ENCODE data around the gene L1TD1.

The L1TD1 gene

GRCh38 chr1:62208087-62208486 lies 13.4 kb downstream of the L1TD1 start:
- peaks cover 3% of the 10 kb centered on the region; the same call in 1 of the 2 replicates for H3K9me3 ChIP-seq (ENCODE audit: control insufficient read depth, insufficient read depth, low read length)
- H3K4me1 ChIP-seq (ENCODE audit: control insufficient read depth, low read length) = no peaks in the 10 kb centered on the region
- no peaks in the 10 kb centered on the region for H3K27me3 ChIP-seq (ENCODE audit: control insufficient read depth, low read length)
- TF ChIP-seq, protein P1, sequence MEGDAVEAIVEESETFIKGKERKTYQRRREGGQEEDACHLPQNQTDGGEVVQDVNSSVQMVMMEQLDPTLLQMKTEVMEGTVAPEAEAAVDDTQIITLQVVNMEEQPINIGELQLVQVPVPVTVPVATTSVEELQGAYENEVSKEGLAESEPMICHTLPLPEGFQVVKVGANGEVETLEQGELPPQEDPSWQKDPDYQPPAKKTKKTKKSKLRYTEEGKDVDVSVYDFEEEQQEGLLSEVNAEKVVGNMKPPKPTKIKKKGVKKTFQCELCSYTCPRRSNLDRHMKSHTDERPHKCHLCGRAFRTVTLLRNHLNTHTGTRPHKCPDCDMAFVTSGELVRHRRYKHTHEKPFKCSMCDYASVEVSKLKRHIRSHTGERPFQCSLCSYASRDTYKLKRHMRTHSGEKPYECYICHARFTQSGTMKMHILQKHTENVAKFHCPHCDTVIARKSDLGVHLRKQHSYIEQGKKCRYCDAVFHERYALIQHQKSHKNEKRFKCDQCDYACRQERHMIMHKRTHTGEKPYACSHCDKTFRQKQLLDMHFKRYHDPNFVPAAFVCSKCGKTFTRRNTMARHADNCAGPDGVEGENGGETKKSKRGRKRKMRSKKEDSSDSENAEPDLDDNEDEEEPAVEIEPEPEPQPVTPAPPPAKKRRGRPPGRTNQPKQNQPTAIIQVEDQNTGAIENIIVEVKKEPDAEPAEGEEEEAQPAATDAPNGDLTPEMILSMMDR (IDR thresholded peaks at IDR 0.05; ENCODE audit: low read depth, low read length, poor library complexity, severe bottlenecking) = no peak
- no peak for TF ChIP-seq EZH2phosphoT487 (IDR thresholded peaks at IDR 0.05; ENCODE audit: borderline replicate concordance, low read length)
- H3K9me2 ChIP-seq (replicated peaks; ENCODE audit: control insufficient read depth, low read length) = no peaks in the 10 kb centered on the region
- H3K27ac ChIP-seq (ENCODE audit: low read depth, low read length) = no peak overlapping the region
- no peak overlapping the region for H3K4me3 ChIP-seq (ENCODE audit: low read length)
- H3F3A ChIP-seq (ENCODE audit: control insufficient read depth, insufficient read depth) = no peaks in the 10 kb centered on the region
- H4K20me1 ChIP-seq (ENCODE audit: control insufficient read depth, insufficient read depth, low read depth, low read length) = no peaks in the 10 kb centered on the region
- H3K4me2 ChIP-seq (ENCODE audit: low read length) = no peak overlapping the region
- no peaks in the 10 kb centered on the region for H3K36me3 ChIP-seq (ENCODE audit: control insufficient read depth, low read length)
- H3K79me2 ChIP-seq (ENCODE audit: control insufficient read depth, low read length) = no peaks in the 10 kb centered on the region

DNA sequence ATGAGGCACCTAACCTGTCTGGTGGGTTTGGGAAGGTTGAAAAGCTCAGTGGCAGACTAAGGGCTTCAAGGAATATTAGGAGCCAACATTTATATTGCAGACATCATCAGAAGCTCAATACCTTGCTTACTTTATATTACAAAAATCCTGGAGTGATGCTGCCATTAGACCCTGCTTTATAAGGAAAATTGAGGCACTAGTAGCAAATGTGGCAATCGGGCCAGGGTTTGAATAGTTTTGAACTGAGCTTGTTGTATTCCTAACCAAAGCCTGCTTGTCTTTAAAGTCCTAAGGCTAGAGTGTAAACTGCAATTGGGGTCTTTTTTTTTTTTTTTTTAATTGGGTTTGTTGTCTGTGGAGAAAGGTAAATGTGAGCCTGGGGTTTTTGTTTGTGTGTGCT lies 14.3 kb downstream of the L1TD1 start:
- H3K4me3 ChIP-seq (ENCODE audit: low read length) = no peak overlapping the region
- no peaks in the 10 kb centered on the region for H3K36me3 ChIP-seq (ENCODE audit: control insufficient read depth, low read length)
- H4K20me1 ChIP-seq (ENCODE audit: control insufficient read depth, insufficient read depth, low read depth, low read length) = no peaks in the 10 kb centered on the region
- H3K4me1 ChIP-seq (ENCODE audit: control insufficient read depth, low read length) = no peaks in the 10 kb centered on the region
- H3K27ac ChIP-seq (ENCODE audit: low read depth, low read length) = no peak overlapping the region
- H3F3A ChIP-seq (ENCODE audit: control insufficient read depth, insufficient read depth) = no peaks in the 10 kb centered on the region
- H3K27me3 ChIP-seq (ENCODE audit: control insufficient read depth, low read length) = no peaks in the 10 kb centered on the region
- no peaks in the 10 kb centered on the region for H3K79me2 ChIP-seq (ENCODE audit: control insufficient read depth, low read length)
- no peak overlapping the region for H3K4me2 ChIP-seq (ENCODE audit: low read length)
- peaks cover 3% of the 10 kb centered on the region; the same call in 1 of the 2 replicates for H3K9me3 ChIP-seq (ENCODE audit: control insufficient read depth, insufficient read depth, low read length)
- TF ChIP-seq, protein P1 (IDR thresholded peaks at IDR 0.05; ENCODE audit: low read depth, low read length, poor library complexity, severe bottlenecking) = no peak
- no peak for TF ChIP-seq EZH2phosphoT487 (IDR thresholded peaks at IDR 0.05; ENCODE audit: borderline replicate concordance, low read length)
- H3K9me2 ChIP-seq (replicated peaks; ENCODE audit: control insufficient read depth, low read length) = no peaks in the 10 kb centered on the region

DNA sequence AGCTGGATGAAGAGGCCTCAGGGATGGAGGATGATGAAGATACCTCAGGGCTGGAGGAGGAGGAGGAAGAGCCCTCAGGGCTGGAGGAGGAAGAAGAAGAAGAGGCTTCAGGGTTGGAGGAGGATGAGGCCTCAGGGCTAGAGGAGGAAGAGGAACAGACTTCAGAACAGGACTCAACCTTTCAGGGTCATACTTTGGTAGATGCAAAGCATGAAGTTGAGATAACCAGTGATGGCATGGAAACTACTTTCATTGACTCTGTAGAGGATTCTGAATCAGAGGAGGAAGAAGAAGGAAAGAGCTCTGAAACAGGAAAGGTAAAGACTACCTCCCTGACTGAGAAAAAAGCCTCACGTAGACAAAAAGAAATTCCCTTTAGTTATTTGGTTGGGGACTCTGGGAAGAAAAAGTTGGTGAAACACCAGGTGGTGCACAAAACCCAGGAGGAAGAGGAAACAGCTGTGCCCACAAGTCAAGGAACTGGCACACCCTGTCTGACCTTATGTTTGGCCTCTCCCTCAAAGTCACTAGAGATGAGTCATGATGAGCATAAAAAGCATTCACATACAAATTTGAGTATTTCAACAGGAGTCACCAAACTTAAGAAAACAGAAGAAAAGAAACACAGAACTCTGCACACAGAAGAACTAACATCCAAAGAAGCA lies 15.4 kb downstream of the L1TD1 start:
- H3K79me2 ChIP-seq (ENCODE audit: control insufficient read depth, low read length) = no peaks in the 10 kb centered on the region
- no peaks in the 10 kb centered on the region for H4K20me1 ChIP-seq (ENCODE audit: control insufficient read depth, insufficient read depth, low read depth, low read length)
- no peaks in the 10 kb centered on the region for H3K27me3 ChIP-seq (ENCODE audit: control insufficient read depth, low read length)
- no peaks in the 10 kb centered on the region for H3K36me3 ChIP-seq (ENCODE audit: control insufficient read depth, low read length)
- peaks cover 3% of the 10 kb centered on the region; the same call in 1 of the 2 replicates for H3K9me3 ChIP-seq (ENCODE audit: control insufficient read depth, insufficient read depth, low read length)
- H3F3A ChIP-seq (ENCODE audit: control insufficient read depth, insufficient read depth) = no peaks in the 10 kb centered on the region
- H3K4me1 ChIP-seq (ENCODE audit: control insufficient read depth, low read length) = no peaks in the 10 kb centered on the region
- TF ChIP-seq, protein P1 (IDR thresholded peaks at IDR 0.05; ENCODE audit: low read depth, low read length, poor library complexity, severe bottlenecking) = no peak
- TF ChIP-seq EZH2phosphoT487 (IDR thresholded peaks at IDR 0.05; ENCODE audit: borderline replicate concordance, low read length) = no peak
- no peak overlapping the region for H3K4me2 ChIP-seq (ENCODE audit: low read length)
- no peaks in the 10 kb centered on the region for H3K9me2 ChIP-seq (replicated peaks; ENCODE audit: control insufficient read depth, low read length)
- H3K4me3 ChIP-seq (ENCODE audit: low read length) = no peak overlapping the region
- H3K27ac ChIP-seq (ENCODE audit: low read depth, low read length) = no peak overlapping the region

All from DOHH2 (cell line).